ACC112 (cell line): ENCODE results near the gene MAML2.

Experiments used
- H2AFZ ChIP-seq: fragments of 200-600 bp; sonication (generic); one replicate; pipeline ENCODE4 v1.6.0; 2017; ENCODE audit warnings: antibody characterized with exemption, low read length; ENCODE audit not compliant: unreplicated experiment
- H3K27ac ChIP-seq: fragments of 200-600 bp; sonication (generic); 2 replicates; pipeline ENCODE4 v1.5.1; 2014; ENCODE audit warnings: low read depth, mild to moderate bottlenecking, antibody characterized with exemption, low read length, moderate library complexity
- H3K27me3 ChIP-seq: fragments of 200-600 bp; sonication (generic); 2 replicates; pipeline ENCODE4 v1.6.1; 2014; ENCODE audit warnings: mild to moderate bottlenecking, antibody characterized with exemption, low read length, moderate library complexity, mixed read lengths; ENCODE audit not compliant: insufficient read depth
- H3K36me3 ChIP-seq: fragments of 200-600 bp; sonication (generic); 2 replicates; pipeline ENCODE4 v1.6.1; 2016; ENCODE audit warnings: mild to moderate bottlenecking, antibody characterized with exemption, low read length, moderate library complexity, mixed read lengths; ENCODE audit not compliant: insufficient read depth
- H3K4me1 ChIP-seq: fragments of 200-600 bp; sonication (generic); one replicate; pipeline ENCODE4 v1.6.1; 2016; ENCODE audit warnings: low read length, mixed read lengths; ENCODE audit not compliant: insufficient read depth, unreplicated experiment, control insufficient read depth
- H3K4me3 ChIP-seq: fragments of 200-600 bp; sonication (generic); 2 replicates; pipeline ENCODE4 v1.5.1; 2014; ENCODE audit warnings: mild to moderate bottlenecking, low read depth, low read length
- H3K79me2 ChIP-seq: fragments of 200-600 bp; sonication (generic); one replicate; pipeline ENCODE4 v1.6.0; 2016; ENCODE audit warnings: low read length; ENCODE audit not compliant: control insufficient read depth, unreplicated experiment, insufficient read depth

Gene MAML2

DNA sequence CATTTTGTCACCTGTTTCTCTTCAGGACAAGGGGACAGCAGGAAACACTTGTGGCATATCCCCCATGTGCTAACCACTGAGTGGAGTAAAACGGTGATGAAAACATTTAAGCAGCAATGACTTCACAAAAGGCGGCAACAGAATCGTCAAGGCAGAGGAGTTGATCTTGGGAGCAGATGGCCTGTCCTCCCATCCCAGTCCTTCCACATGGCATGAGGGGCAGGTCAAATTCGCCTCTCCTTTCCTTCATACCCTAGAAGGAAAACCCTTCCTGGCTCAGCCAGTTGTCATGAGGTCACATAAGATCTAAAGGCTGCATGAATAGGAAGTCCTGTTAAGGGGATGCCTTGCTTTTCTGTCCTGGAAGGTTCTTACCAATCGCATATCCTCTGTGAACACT lies 169.1 kb downstream of the MAML2 start:
- Histone ChIP-seq H3K4me3 (no peak overlapping the region), H3K27ac (no peak overlapping the region), H3K79me2 (peaks cover 33% of the 10 kb centered on the region), H3K36me3 (peaks cover 8% of the 10 kb centered on the region; the same call in 1 of the 2 replicates), H3K27me3 (no peaks in the 10 kb centered on the region), H2AFZ (no peak overlapping the region), H3K4me1 (peaks cover 11% of the 10 kb centered on the region)

DNA sequence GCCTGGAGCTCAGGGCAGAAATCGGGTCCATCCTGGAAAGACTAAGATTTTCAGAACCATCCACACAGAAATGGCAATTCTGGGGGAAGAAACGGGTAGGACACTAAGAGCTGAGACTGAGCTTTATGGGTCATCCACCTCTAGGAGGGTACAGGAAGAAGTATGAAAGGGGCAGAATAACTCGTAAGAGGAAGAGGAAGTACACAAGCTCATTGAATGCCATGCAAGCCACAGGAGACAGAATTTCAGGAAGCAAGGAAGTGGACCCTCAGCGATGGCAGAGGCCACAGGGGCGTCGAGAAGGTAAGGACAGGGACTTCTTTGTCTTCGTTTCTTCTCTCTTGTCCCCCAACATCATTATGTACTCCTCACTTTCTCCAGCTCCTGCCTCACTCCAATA lies 169.6 kb downstream of the MAML2 start:
- H3K27me3 ChIP-seq: no peaks in the 10 kb centered on the region
- no peak overlapping the region for H3K27ac ChIP-seq
- no peak overlapping the region for H2AFZ ChIP-seq
- peaks cover 3% of the 10 kb centered on the region; the same call in 1 of the 2 replicates for H3K36me3 ChIP-seq
- H3K79me2 ChIP-seq: peaks cover 35% of the 10 kb centered on the region
- peaks cover 15% of the 10 kb centered on the region for H3K4me1 ChIP-seq
- no peak overlapping the region for H3K4me3 ChIP-seq

DNA sequence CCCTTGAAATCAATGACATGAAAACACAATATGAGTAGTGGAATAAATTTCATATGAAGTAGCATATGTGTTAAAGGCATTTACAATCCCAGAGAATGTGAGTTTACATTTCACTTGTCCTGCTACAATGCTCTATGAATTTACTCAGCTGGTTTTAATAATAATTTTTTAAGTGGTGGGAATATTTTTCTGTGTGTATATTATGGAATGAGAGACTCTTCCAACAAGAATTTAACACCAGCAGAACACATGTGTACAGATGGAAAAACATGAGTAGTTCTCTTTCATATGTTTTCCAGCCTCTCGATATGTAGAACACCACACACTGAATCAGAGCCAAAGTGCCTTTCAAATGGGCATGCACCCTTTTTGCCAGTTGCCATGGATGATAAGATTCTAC lies 170.4 kb downstream of the MAML2 start:
- 0 out of 2 replicates have a peak, but pooled peaks cover 2% of the 10 kb centered on the region for H3K36me3 ChIP-seq
- H3K4me3 ChIP-seq: no peak overlapping the region
- no peak overlapping the region for H2AFZ ChIP-seq
- H3K27me3 ChIP-seq: no peaks in the 10 kb centered on the region
- H3K79me2 ChIP-seq: peaks cover 42% of the 10 kb centered on the region
- peaks cover 23% of the 10 kb centered on the region for H3K4me1 ChIP-seq
- no peak overlapping the region for H3K27ac ChIP-seq

DNA sequence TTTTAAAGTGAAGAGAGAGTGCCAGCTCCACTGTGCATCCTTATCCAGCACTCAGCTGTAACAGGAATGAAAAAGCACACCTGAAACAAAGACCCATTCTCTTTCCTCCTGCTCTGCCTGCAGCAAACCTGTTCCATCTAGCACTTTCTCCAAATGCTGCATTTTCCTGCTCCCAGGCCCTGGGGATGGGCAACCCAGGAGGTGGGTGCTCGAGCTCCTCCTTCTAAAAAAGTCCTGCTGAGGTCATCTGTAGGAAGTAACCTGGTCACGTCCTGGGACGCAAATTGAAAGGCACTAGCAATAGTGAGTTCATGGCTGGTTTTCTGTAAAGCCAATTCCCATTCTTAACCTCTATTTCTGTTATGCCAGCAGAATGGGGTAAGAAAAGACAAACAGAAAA lies 173.7 kb downstream of the MAML2 start:
- H3K4me3 ChIP-seq: no peak overlapping the region
- H3K79me2 ChIP-seq: peaks cover 55% of the 10 kb centered on the region
- H2AFZ ChIP-seq: no peak overlapping the region
- H3K36me3 ChIP-seq: no peaks in the 10 kb centered on the region
- peak overlapping the region; percentile 86 for H3K27ac ChIP-seq
- H3K27me3 ChIP-seq: no peaks in the 10 kb centered on the region
- H3K4me1 ChIP-seq: peaks cover 50% of the 10 kb centered on the region

DNA sequence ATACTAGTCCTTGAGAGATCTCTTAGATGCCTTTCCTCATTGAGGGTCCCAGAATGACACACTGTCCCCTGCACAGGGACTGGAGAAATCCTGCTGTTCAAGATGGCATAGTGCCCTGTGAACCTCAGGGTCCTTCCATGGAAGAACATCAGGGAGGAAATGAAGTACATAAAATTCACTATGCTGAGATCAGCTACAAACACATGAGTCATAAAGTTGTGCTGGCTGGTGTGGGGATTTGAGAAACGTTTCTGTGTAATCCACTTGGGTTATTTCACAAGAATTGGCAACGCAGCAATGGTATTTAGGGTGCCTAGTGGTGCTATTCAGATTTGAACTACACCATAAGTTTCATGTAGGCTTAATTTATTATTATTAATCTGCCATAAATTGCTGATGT lies 174.4 kb downstream of the MAML2 start:
- Histone ChIP-seq H3K36me3 (no peaks in the 10 kb centered on the region), H3K27ac (peak overlapping the region; percentile 86), H3K4me3 (no peak overlapping the region), H3K4me1 (peaks cover 55% of the 10 kb centered on the region), H3K27me3 (no peaks in the 10 kb centered on the region), H3K79me2 (peaks cover 59% of the 10 kb centered on the region), H2AFZ (no peak overlapping the region)

DNA sequence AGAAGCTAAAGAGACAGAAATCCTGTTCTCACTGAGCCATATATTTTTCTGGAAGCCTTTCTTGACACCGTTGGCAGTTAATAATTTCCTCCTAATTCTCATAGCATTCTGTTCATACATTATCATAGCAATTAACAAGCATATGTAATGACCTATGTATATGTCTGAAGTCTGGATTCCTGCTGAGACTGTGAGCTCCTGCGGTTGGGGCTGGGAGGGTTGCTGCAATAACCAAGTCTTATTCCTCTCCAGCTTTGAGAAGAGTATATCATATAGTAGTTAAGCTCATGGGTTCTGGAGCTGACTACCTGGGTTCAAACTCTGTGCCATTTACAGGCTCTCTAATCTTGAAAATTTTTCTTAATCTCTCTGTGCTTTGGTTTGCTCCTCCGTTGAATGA lies 175.2 kb downstream of the MAML2 start:
- Histone ChIP-seq H3K27me3 (no peaks in the 10 kb centered on the region), H3K36me3 (no peaks in the 10 kb centered on the region), H3K4me3 (no peak overlapping the region), H3K27ac (peak overlapping the region; percentile 86), H3K4me1 (peaks cover 63% of the 10 kb centered on the region), H2AFZ (no peak overlapping the region), H3K79me2 (peaks cover 56% of the 10 kb centered on the region)

DNA sequence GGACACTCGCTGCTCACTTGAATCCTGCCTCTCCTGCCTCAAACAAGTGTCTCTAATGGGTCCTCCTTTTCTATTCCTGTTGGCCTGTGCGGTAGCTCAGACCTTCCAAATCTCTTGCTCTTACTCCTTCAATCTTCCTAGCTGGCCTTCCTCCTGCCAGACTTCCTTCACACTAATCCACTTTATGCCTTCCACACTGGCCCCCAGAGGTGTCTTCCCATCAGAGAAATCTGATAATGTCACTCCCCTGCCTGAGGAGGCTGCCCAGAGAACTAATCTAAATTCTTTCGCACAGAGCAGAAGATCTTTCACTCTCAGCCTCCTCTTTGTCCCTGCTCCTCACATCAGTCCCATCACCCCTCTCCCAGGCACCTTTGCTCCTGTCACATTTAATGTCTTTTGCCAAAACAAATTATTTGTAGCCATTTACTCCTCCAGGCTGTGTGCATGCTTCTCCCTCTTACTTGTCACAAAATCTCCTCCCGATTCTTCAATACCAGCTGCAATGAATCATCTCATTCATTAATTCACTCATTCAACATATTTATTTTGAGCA lies 175.7 kb downstream of the MAML2 start:
- peaks cover 55% of the 10 kb centered on the region for H3K79me2 ChIP-seq

DNA sequence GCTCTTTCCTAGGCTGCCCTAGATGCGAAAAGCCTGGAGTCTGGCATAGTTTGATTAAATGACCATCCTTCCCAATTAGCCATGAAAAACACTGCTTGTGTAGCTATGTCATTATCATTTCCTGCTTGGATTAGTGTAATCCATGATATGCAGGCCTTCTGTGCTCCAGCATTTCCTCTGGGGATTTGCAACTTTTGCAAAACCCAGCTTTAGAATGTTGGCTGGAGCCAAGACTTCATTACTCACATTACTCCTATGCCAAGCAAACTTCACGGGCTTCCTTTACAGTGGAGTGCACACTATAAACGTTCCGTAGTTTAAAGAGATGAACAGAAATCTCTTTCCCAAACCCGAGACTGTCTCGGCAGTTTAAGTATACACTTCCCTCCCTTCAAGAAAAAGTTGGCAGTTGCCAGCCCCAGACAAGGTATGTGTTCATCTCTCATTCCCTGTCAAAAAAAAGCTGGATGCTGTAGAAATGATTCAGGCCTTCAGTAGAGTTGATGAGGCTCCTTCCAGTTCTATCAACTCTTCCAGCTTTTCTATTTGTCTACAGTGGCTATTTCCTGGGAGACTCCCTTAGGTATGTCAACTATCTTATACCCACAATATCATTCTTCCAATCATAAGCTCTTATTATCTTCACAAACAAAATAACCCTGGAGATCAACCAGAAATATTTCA lies 180.0 kb downstream of the MAML2 start:
- peak overlapping the region; percentile 95 for H3K27ac ChIP-seq
- H3K4me3 ChIP-seq: peak overlapping the region; percentile 22
- peak overlapping the region; percentile 40 for H2AFZ ChIP-seq
- no peaks in the 10 kb centered on the region for H3K36me3 ChIP-seq
- peaks cover 66% of the 10 kb centered on the region for H3K79me2 ChIP-seq
- H3K27me3 ChIP-seq: no peaks in the 10 kb centered on the region
- peaks cover 69% of the 10 kb centered on the region for H3K4me1 ChIP-seq

More for the DNA sequence above, 175.7 kb downstream of the MAML2 start:
- H3K36me3 ChIP-seq: no peaks in the 10 kb centered on the region
- H3K4me1 ChIP-seq: peaks cover 63% of the 10 kb centered on the region
- no peak overlapping the region for H3K4me3 ChIP-seq
- H3K27me3 ChIP-seq: no peaks in the 10 kb centered on the region
- peak overlapping the region; percentile 86 for H3K27ac ChIP-seq
- no peak overlapping the region for H2AFZ ChIP-seq

DNA sequence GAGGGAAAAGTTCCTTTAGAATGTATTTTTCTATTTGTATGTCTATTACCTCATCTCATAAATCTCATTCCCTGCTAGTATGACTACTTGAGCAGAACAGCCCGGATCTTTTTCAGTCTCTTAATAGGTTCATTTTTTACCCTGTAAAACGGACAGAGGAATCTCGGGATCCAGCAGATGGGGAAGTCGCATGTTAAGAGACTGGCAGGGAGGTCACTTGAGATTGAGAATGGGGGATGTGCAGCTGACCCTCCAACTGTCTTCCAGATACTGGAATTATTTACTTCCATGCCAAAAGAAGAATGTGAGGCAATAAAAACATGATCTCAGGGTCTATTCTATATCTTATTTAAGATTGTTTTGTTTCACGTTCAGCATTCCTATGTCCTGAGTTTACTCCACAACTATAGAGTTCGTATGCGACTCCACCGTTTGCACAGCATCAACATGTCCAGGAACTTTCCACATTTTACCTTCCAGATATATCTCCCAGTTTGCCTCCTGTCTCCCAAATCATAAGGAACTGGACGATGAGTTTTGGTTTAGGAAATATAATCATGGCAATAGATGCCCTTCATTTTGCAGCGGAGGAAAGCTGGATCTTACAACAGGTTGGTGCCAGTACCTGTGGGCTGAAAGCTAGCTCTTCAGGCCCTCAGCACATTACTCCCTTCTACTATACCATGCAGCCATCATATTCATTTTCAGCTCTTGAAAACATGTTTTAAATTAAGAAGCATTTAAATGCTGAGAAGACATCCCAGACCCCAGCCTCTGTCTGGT lies 181.5 kb downstream of the MAML2 start:
- no peaks in the 10 kb centered on the region for H3K27me3 ChIP-seq
- peaks cover 52% of the 10 kb centered on the region for H3K79me2 ChIP-seq
- H3K36me3 ChIP-seq: no peaks in the 10 kb centered on the region
- H3K4me1 ChIP-seq: peaks cover 69% of the 10 kb centered on the region
- peak overlapping the region; percentile 11; the same call in 1 of the 2 replicates for H3K4me3 ChIP-seq
- peak overlapping the region; percentile 26 for H2AFZ ChIP-seq
- peak overlapping the region; percentile 95 for H3K27ac ChIP-seq

DNA sequence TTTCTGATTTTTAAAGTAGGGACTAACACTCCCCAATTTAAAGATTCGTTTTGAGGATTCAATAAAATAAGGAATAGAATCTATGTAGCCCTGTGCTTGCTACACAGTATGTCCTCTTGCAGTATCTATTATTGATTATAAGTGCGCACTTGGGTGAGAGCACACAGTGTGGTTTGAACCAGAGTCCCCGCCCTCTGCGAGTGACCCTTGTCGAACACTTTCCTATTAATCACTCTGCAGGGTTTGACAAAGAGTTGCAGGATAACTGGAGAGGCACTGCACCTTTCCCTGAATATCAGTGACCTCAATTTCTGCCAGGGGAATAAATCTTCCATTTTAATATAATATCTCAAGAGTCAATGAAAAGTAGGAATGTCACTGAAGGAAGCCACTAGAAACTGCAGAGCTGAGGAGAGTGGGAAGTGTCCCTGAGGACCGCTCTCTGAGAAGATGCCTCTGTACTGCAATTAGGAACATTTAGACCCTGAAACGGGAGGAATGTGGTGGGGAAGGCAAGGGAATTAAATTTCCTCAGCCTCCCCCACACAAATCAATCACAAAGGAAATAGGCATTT lies 182.2 kb downstream of the MAML2 start:
- no peaks in the 10 kb centered on the region for H3K36me3 ChIP-seq
- H3K4me3 ChIP-seq: no peak overlapping the region
- peaks cover 49% of the 10 kb centered on the region for H3K79me2 ChIP-seq
- peaks cover 66% of the 10 kb centered on the region for H3K4me1 ChIP-seq
- no peaks in the 10 kb centered on the region for H3K27me3 ChIP-seq
- H2AFZ ChIP-seq: peak overlapping the region; percentile 26
- H3K27ac ChIP-seq: peak overlapping the region; percentile 95
